Stimulated activated naive B cell treated with anti-CD40 and anti-IgM and Interleukin-4, amounts not matched to agents 10 μg/mL and 1 μg/mL and 100 μg/mL, for 72 hours (primary cell): ENCODE data around the gene SHLD2.

Source experiments
- ATAC-seq, 2 donors: fragments of 150-1000 bp; cut with Tn5 transposase; replicated peaks; 2 replicates each; pipeline ENCODE4 v1.10.0; 2021; ENCODE audit warnings: moderate library complexity in 1 of 2
- DNase-seq: peaks from one replicate; pipeline ENCODE4 v3.0.0; 2021
- H3K27ac Mint-ChIP-seq: one replicate; pipeline ENCODE4 v1.8.0; 2022; ENCODE audit warnings: mild to moderate bottlenecking, mixed read lengths
- H3K27me3 Mint-ChIP-seq, 2 donors: one replicate each; pipeline ENCODE4 v1.8.0; 2022; ENCODE audit warnings: mixed read lengths in 2 of 2
- H3K36me3 Mint-ChIP-seq, 2 donors: one replicate each; pipeline ENCODE4 v1.8.0; 2022; ENCODE audit warnings: mixed read lengths in 2 of 2, mild to moderate bottlenecking in 1 of 2
- H3K4me1 Mint-ChIP-seq, 2 donors: one replicate each; pipeline ENCODE4 v1.8.0; 2022; ENCODE audit warnings: mixed read lengths in 2 of 2, mild to moderate bottlenecking in 1 of 2
- H3K4me3 Mint-ChIP-seq, 2 donors: one replicate each; pipeline ENCODE4 v1.8.0; 2022; ENCODE audit warnings: mild to moderate bottlenecking in 2 of 2, mixed read lengths in 2 of 2, moderate library complexity in 1 of 2
- H3K9me3 Mint-ChIP-seq, 2 donors: one replicate each; pipeline ENCODE4 v1.8.0; 2022; ENCODE audit warnings: mixed read lengths in 2 of 2, mild to moderate bottlenecking in 1 of 2

SHLD2 gene

GRCh38 chr10:87094373-87095235 is at the start of gene SHLD2, which contains the start of gene GLUD1:
TSS of gene SHLD2 (plus strand) at chr10:87095206. CDS start at chr10:87151355, 56,149 bp downstream.
TSS of gene GLUD1 (minus strand) at chr10:87094843. CDS start at chr10:87094769, 74 bp downstream.
- ATAC-seq, result peak; percentile 72 to 80
- Mint-ChIP-seq H3K27me3 (no peaks in the 10 kb centered on the region), H3K36me3 (peaks cover 8 to 14% of the 10 kb centered on the region in 2 donors), H3K27ac (peak within 1 kb of the TSS; percentile 98), H3K4me3 (peak within 1 kb of the TSS; percentile 95), H3K4me1 (peaks cover 22 to 40% of the 10 kb centered on the region in 2 donors), H3K9me3 (no peaks in the 10 kb centered on the region)
- peak; percentile 93 for DNase-seq

- ATAC-seq, result no peak
- no peak overlapping the region for H3K4me3 Mint-ChIP-seq
- no peaks in the 10 kb centered on the region for H3K27me3 Mint-ChIP-seq
- no peak for DNase-seq
- H3K27ac Mint-ChIP-seq, result no peak overlapping the region
- no peaks in the 10 kb centered on the region for H3K4me1 Mint-ChIP-seq
- H3K36me3 Mint-ChIP-seq, result peaks cover 34 to 49% of the 10 kb centered on the region in 2 donors
- no peaks in the 10 kb centered on the region for H3K9me3 Mint-ChIP-seq
These were observed 49.5 kb upstream of the SHLD2 start for GRCh38 chr10:87045434-87045938.

GRCh38 chr10:87053111-87053510 is 41.9 kb upstream of the SHLD2 start:
- H3K9me3 Mint-ChIP-seq, result no peaks in the 10 kb centered on the region
- peaks cover 22 to 30% of the 10 kb centered on the region in 2 donors for H3K36me3 Mint-ChIP-seq
- no peaks in the 10 kb centered on the region for H3K27me3 Mint-ChIP-seq
- H3K27ac Mint-ChIP-seq, result no peak overlapping the region
- no peak overlapping the region for H3K4me3 Mint-ChIP-seq
- DNase-seq (no peak), ATAC-seq (no peak)
- H3K4me1 Mint-ChIP-seq, result peaks cover 0 to 1% of the 10 kb centered on the region in 2 donors

- Mint-ChIP-seq H3K9me3 (no peaks in the 10 kb centered on the region), H3K4me1 (peaks cover 0 to 1% of the 10 kb centered on the region in 2 donors), H3K27ac (no peak overlapping the region), H3K36me3 (peaks cover 18 to 29% of the 10 kb centered on the region in 2 donors), H3K27me3 (no peaks in the 10 kb centered on the region), H3K4me3 (no peak overlapping the region)
- no peak for ATAC-seq
- DNase-seq, result no peak
These were observed 41.3 kb upstream of the SHLD2 start for GRCh38 chr10:87053577-87054181.

GRCh38 chr10:87054373-87055295 is 40.4 kb upstream of the SHLD2 start:
- DNase-seq, result no peak
- H3K9me3 Mint-ChIP-seq, result no peaks in the 10 kb centered on the region

DNA sequence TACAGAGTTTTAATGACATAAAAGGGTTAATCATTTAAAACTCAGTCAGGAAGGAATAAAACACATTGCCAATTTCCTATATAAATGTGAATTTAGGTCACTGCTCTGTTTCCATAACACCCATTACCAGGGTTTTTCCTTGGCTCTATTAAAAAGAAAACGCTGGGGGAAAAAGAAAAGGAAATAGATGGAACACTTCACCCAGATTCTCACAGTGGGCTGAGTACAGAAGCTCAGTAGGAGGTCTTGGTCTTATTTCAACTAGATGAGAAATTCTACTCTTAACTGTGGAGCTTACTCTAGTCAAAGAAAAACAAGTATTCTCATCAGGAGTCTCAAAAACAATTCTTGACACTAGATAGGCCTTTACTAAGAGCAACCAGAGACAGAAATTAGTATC is 36.8 kb upstream of the SHLD2 start:
- Mint-ChIP-seq H3K9me3 (no peaks in the 10 kb centered on the region), H3K27me3 (no peaks in the 10 kb centered on the region), H3K36me3 (peaks cover 30% of the 10 kb centered on the region in 2 donors), H3K4me3 (no peak overlapping the region), H3K4me1 (peaks cover 0 to 1% of the 10 kb centered on the region in 2 donors), H3K27ac (no peak overlapping the region)
- ATAC-seq, result no peak
- no peak for DNase-seq

More at GRCh38 chr10:87054373-87055295, 40.4 kb upstream of the SHLD2 start:
- Mint-ChIP-seq H3K4me3 (no peak overlapping the region), H3K27ac (no peak overlapping the region), H3K4me1 (peaks cover 0 to 1% of the 10 kb centered on the region in 2 donors), H3K36me3 (peaks cover 19 to 27% of the 10 kb centered on the region in 2 donors), H3K27me3 (no peaks in the 10 kb centered on the region)
- ATAC-seq, result peak; percentile 61 to 80

DNA sequence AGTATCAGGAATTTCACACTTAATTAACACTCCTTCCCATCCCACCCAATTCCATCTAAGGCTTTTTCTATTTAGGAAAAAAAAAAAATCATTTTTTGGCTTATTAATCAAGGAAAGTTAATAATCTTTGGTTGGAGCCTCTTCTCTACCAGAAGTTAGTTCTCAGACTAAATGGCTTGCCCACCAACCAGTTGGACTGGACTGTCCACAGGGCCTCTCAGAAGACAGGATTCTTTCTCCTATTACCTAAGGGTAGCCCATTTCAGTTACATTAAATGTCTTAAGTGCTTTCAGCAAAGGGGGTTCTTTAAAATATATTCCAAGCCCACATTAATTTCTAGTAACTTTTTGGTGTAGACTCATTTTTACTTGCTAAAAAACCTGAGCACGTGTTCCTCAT is 35.6 kb upstream of the SHLD2 start:
- no peaks in the 10 kb centered on the region for H3K4me1 Mint-ChIP-seq
- H3K36me3 Mint-ChIP-seq, result peaks cover 37 to 38% of the 10 kb centered on the region in 2 donors
- no peaks in the 10 kb centered on the region for H3K27me3 Mint-ChIP-seq
- no peak overlapping the region for H3K4me3 Mint-ChIP-seq
- DNase-seq (no peak), ATAC-seq (no peak)
- H3K9me3 Mint-ChIP-seq, result no peaks in the 10 kb centered on the region
- H3K27ac Mint-ChIP-seq, result no peak overlapping the region

DNA sequence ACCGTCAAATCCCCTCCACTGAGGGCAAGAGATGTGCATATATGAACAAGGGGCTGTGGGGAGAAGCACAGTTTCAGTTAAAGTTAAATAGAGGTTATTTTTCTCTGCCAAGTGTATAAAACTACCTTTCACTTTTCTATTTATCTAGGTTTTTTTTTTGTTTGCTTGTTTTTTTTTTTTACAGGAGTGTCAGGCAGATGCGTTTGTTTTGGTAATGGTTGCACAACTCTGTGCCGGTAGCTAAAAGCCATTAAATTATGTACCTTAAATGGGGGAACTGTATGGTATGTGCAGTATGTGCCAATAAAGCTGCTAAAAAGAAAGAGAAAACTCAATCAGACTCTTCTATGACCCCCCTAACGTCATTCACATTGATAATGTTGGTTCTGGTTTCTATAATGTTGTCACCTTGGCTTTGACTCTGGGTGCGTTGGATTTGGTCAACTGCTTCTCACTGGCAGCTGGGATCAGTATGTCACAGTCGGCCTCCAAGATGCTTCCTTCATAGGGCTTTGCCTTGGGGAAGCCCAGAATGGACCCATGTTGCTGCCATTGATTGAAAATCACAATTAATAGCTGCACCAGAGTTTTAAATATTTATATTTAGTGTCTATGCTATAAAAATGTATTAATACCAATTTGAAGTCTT is 34.6 kb upstream of the SHLD2 start:
- Mint-ChIP-seq H3K36me3 (peaks cover 40 to 41% of the 10 kb centered on the region in 2 donors), H3K4me1 (no peaks in the 10 kb centered on the region), H3K27ac (no peak overlapping the region), H3K4me3 (no peak overlapping the region), H3K27me3 (no peaks in the 10 kb centered on the region), H3K9me3 (no peaks in the 10 kb centered on the region)
- ATAC-seq (no peak), DNase-seq (no peak)

DNA sequence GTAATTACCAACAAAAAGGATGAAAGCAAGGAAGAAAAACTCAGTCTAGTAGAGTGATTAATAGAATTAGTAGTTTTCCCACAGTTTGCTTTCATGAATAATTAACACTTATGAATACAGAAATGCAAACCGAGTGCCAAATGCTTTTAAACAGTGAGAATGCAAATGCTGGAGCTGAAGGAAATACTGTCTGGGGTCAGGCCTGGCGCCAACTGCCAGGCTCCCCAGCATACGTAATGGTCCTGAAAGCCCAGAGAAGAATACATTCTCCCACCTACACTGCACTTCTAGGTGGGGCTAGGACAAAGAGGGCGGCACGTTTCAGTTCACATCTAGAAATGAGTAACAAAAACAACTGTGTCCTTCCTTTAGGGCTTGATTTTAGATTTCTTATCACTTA is 30.4 kb upstream of the SHLD2 start:
- Mint-ChIP-seq H3K36me3 (peaks cover 44 to 53% of the 10 kb centered on the region in 2 donors), H3K4me1 (no peaks in the 10 kb centered on the region), H3K4me3 (no peak overlapping the region), H3K9me3 (no peaks in the 10 kb centered on the region), H3K27ac (no peak overlapping the region), H3K27me3 (no peaks in the 10 kb centered on the region)
- no peak for ATAC-seq
- DNase-seq, result no peak

- Mint-ChIP-seq H3K4me3 (no peak overlapping the region), H3K27ac (no peak overlapping the region), H3K27me3 (no peaks in the 10 kb centered on the region), H3K4me1 (no peaks in the 10 kb centered on the region), H3K36me3 (peaks cover 43 to 48% of the 10 kb centered on the region in 2 donors), H3K9me3 (no peaks in the 10 kb centered on the region)
- no peak for ATAC-seq
- no peak for DNase-seq
These were observed 28.8 kb upstream of the SHLD2 start for GRCh38 chr10:87066178-87066577.

GRCh38 chr10:87066865-87067264 is 28.1 kb upstream of the SHLD2 start:
- DNase-seq (no peak), ATAC-seq (no peak)
- Mint-ChIP-seq H3K36me3 (peaks cover 43 to 54% of the 10 kb centered on the region in 2 donors), H3K4me3 (no peak overlapping the region), H3K27me3 (no peaks in the 10 kb centered on the region), H3K9me3 (no peaks in the 10 kb centered on the region), H3K4me1 (peaks cover 0 to 5% of the 10 kb centered on the region in 2 donors), H3K27ac (peak overlapping the region; percentile 56)

DNA sequence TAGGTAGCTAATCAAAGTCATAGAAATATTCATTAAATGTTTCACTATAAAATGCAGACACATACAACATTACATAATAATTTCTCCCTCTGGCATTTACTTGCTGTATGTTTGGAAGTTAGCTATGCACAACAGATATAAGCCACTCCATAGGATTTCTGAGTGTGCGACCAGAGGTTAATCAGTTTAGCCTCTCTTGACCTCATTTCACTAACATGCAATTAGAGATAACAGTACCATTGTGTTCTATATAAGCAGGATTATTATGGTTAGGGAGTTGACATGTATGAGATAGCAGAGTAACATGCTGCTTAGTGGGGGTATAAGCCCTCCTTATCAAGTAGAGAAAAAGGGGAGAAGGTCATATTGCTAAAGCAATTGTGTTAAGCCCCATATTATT is 26.7 kb upstream of the SHLD2 start:
- peaks cover 44 to 58% of the 10 kb centered on the region in 2 donors for H3K36me3 Mint-ChIP-seq

DNA sequence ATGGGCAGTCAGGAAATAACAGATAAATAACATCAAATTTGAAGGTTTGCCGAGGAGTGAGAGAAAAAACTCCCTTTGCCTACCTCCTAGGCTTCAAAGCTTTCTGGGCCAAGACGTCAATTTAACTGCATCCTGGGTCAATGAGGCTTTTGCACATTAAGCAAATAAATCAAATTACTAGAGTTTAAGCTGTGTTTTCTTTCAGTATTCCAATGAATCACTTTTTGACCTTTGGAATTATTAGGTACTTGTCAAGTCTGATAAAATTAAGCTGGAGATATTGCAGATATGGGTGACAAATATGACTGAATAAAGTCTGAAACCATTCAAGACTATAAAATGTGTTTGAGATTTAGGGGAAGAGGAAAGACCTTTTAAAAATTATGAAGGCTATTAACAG is 22.6 kb upstream of the SHLD2 start:
- peaks cover 22 to 28% of the 10 kb centered on the region in 2 donors for H3K36me3 Mint-ChIP-seq
- ATAC-seq (no peak), DNase-seq (no peak)
- H3K4me1 Mint-ChIP-seq, result peaks cover under 1 to 6% of the 10 kb centered on the region in 2 donors
- H3K9me3 Mint-ChIP-seq, result no peaks in the 10 kb centered on the region
- H3K27ac Mint-ChIP-seq, result no peak overlapping the region
- no peak overlapping the region for H3K4me3 Mint-ChIP-seq
- H3K27me3 Mint-ChIP-seq, result no peaks in the 10 kb centered on the region

More for the DNA sequence above, 26.7 kb upstream of the SHLD2 start:
- Mint-ChIP-seq H3K4me1 (peaks cover 0 to 6% of the 10 kb centered on the region in 2 donors), H3K9me3 (no peaks in the 10 kb centered on the region), H3K4me3 (no peak overlapping the region), H3K27ac (no peak overlapping the region), H3K27me3 (no peaks in the 10 kb centered on the region)
- ATAC-seq (no peak), DNase-seq (no peak)
